ENCODE data around the gene RYR2.

GRCh38 chr1:237539055-237539454, 497.1 kb downstream of the RYR2 start:
- TF ChIP-seq, protein P1, sequence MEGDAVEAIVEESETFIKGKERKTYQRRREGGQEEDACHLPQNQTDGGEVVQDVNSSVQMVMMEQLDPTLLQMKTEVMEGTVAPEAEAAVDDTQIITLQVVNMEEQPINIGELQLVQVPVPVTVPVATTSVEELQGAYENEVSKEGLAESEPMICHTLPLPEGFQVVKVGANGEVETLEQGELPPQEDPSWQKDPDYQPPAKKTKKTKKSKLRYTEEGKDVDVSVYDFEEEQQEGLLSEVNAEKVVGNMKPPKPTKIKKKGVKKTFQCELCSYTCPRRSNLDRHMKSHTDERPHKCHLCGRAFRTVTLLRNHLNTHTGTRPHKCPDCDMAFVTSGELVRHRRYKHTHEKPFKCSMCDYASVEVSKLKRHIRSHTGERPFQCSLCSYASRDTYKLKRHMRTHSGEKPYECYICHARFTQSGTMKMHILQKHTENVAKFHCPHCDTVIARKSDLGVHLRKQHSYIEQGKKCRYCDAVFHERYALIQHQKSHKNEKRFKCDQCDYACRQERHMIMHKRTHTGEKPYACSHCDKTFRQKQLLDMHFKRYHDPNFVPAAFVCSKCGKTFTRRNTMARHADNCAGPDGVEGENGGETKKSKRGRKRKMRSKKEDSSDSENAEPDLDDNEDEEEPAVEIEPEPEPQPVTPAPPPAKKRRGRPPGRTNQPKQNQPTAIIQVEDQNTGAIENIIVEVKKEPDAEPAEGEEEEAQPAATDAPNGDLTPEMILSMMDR (IDR thresholded peaks at IDR 0.05), result no peak
- no peak for TF ChIP-seq POLR2A (IDR thresholded peaks at IDR 0.05)
- no peak for TF ChIP-seq POLR2AphosphoS5 (IDR thresholded peaks at IDR 0.05)
- TF ChIP-seq EP300 (IDR thresholded peaks at IDR 0.05), result no peak
